Subcutaneous adipose tissue (tissue), 4 donors: ENCODE data around the gene ARAP1. TPM values are rescaled to one million over a fixed set of nuclear protein-coding genes. Genes with fewer than 3 reads are reported as not detected.

ENCODE experiments used
- CTCF ChIP-seq: fragments of 450-650 bp; IDR thresholded peaks from one replicate; pipeline ENCODE4 v1.5.1; 2016; ENCODE audit warnings: low read depth, mild to moderate bottlenecking, control low read depth, antibody characterized with exemption, moderate library complexity
- total RNA-seq, 4 donors: library from RNA; depleted of rRNA; stranded (reverse); fragments of >200 nt; gene quantifications; one replicate each; pipeline ENCODE4 v1.1.0, GENCODE V29; 2016

ARAP1 gene
- total RNA-seq, 4 donors from 2014 or later, result 35.1 to 161 (median 127) TPM

- no peak for TF ChIP-seq CTCF
Observed at GRCh38 chr11:72682238-72682857, 69.9 kb downstream of the ARAP1 start.

- TF ChIP-seq CTCF, result no peak
Observed at GRCh38 chr11:72681226-72682153, 70.7 kb downstream of the ARAP1 start.

- TF ChIP-seq CTCF, result no peak
Observed at GRCh38 chr11:72680624-72681158, 71.5 kb downstream of the ARAP1 start.

- TF ChIP-seq CTCF, result no peak
Observed at GRCh38 chr11:72679869-72680268, 72.3 kb downstream of the ARAP1 start.

- TF ChIP-seq CTCF, result no peak
Observed at GRCh38 chr11:72678524-72678923, 73.7 kb downstream of the ARAP1 start.

GRCh38 chr11:72676861-72677341, 75.3 kb downstream of the ARAP1 start:
- TF ChIP-seq CTCF, result no peak

- TF ChIP-seq CTCF, result no peak
Observed at GRCh38 chr11:72675221-72675620, 77.0 kb downstream of the ARAP1 start.
